ENCODE measurements around the gene ENOSF1.

Gene ENOSF1

DNA sequence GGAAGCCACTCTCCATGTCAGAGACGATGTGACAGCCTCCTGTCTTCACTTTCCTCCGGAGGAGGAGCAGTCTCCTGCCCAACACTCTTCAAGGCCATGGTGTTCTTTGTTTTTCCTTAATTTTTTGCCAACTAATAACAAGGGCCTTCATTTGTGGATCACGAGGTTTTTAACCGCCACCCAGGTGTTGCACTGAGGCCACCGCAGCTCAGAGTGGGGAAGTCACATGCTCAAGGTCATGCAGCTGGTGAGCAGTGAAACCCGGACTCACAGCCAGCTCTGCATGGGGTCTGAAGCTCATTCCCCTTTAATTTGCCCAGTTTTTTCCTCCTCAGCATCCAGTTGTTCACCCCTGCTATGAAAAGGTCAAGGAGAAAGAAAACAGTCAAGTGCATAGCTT, 19.6 kb downstream of the ENOSF1 start:
- H3K4ac ChIP-seq (ENCODE audit: low read depth, low read length) = no peak overlapping the region
- WGBS (ENCODE audit: extremely low coverage, insufficient coverage, low lambda C conversion rate) = no CpG with 5 or more reads among the region's 6 CpGs

DNA sequence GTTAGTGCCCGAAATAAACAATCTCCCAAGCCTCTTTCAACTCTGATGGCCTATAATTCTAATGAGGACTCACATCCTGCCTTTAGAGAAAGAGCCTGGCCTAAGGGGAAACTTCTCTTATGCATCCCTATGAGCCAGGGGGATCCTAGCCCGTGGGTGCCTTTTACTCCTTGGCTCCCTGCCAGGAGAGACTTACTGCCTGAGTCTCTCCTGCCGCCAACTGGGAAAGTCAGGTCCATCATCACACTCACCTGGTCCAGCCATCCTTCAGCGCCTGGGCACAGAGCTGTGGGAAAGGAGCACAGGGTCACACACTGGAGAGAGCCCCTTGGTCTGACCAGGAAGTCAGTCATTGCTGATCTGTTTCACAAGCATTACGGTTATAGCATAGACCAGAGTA, 24.1 kb downstream of the ENOSF1 start:
- Histone ChIP-seq H3K79me2 (ENCODE audit: control insufficient read depth, insufficient read depth, low read length) (no peaks in the 10 kb centered on the region), H4K8ac (ENCODE audit: low read depth, low read length) (no peak overlapping the region), H3K18ac (ENCODE audit: low read length) (no peak overlapping the region), H4K5ac (ENCODE audit: low read length) (no peak overlapping the region), H3K23ac (ENCODE audit: low read length) (no peak overlapping the region), H3K4me2 (ENCODE audit: low read length) (no peak overlapping the region), H3K9ac (ENCODE audit: low read length) (no peak overlapping the region), H3K4ac (ENCODE audit: low read depth, low read length) (no peak overlapping the region), H3K4me3 (ENCODE audit: low read length) (no peak overlapping the region), H3K79me1 (ENCODE audit: low read length) (no peaks in the 10 kb centered on the region), H3K56ac (ENCODE audit: low read length) (no peak overlapping the region), H2BK5ac (ENCODE audit: low read length) (no peak overlapping the region), H3K27me3 (ENCODE audit: insufficient read depth, low read length, poor library complexity) (no peaks in the 10 kb centered on the region), H2BK120ac (ENCODE audit: low read depth, low read length) (no peak overlapping the region), H3K36me3 (ENCODE audit: control insufficient read depth, insufficient read depth, low read length) (no peaks in the 10 kb centered on the region), H3K27ac (ENCODE audit: low read depth, low read length) (no peak overlapping the region), H3K4me1 (ENCODE audit: control insufficient read depth, low read depth, low read length) (peaks cover 1% of the 10 kb centered on the region), H2AK5ac (ENCODE audit: low read length) (no peak overlapping the region), H2BK15ac (replicated peaks; ENCODE audit: low read depth) (no peak overlapping the region)
- no peak for DNase-seq
- WGBS (ENCODE audit: extremely low coverage, insufficient coverage, low lambda C conversion rate) = no CpG with 5 or more reads among the region's 5 CpGs

More for the DNA sequence above, 19.6 kb downstream of the ENOSF1 start:
- Histone ChIP-seq H3K79me2 (ENCODE audit: control insufficient read depth, insufficient read depth, low read length) (no peaks in the 10 kb centered on the region), H3K4me1 (ENCODE audit: control insufficient read depth, low read depth, low read length) (no peaks in the 10 kb centered on the region), H4K5ac (ENCODE audit: low read length) (no peak overlapping the region), H3K18ac (ENCODE audit: low read length) (no peak overlapping the region), H2BK120ac (ENCODE audit: low read depth, low read length) (no peak overlapping the region), H2BK15ac (replicated peaks; ENCODE audit: low read depth) (no peak overlapping the region), H3K79me1 (ENCODE audit: low read length) (peaks cover 1% of the 10 kb centered on the region), H2BK5ac (ENCODE audit: low read length) (no peak overlapping the region), H3K56ac (ENCODE audit: low read length) (no peak overlapping the region), H3K9ac (ENCODE audit: low read length) (no peak overlapping the region), H3K27me3 (ENCODE audit: insufficient read depth, low read length, poor library complexity) (no peaks in the 10 kb centered on the region), H3K36me3 (ENCODE audit: control insufficient read depth, insufficient read depth, low read length) (peaks cover 2% of the 10 kb centered on the region), H3K4me2 (ENCODE audit: low read length) (no peak overlapping the region), H3K23ac (ENCODE audit: low read length) (no peak overlapping the region), H3K4me3 (ENCODE audit: low read length) (no peak overlapping the region), H3K27ac (ENCODE audit: low read depth, low read length) (no peak overlapping the region), H2AK5ac (ENCODE audit: low read length) (no peak overlapping the region), H4K8ac (ENCODE audit: low read depth, low read length) (no peak overlapping the region)
- DNase-seq = no peak

DNA sequence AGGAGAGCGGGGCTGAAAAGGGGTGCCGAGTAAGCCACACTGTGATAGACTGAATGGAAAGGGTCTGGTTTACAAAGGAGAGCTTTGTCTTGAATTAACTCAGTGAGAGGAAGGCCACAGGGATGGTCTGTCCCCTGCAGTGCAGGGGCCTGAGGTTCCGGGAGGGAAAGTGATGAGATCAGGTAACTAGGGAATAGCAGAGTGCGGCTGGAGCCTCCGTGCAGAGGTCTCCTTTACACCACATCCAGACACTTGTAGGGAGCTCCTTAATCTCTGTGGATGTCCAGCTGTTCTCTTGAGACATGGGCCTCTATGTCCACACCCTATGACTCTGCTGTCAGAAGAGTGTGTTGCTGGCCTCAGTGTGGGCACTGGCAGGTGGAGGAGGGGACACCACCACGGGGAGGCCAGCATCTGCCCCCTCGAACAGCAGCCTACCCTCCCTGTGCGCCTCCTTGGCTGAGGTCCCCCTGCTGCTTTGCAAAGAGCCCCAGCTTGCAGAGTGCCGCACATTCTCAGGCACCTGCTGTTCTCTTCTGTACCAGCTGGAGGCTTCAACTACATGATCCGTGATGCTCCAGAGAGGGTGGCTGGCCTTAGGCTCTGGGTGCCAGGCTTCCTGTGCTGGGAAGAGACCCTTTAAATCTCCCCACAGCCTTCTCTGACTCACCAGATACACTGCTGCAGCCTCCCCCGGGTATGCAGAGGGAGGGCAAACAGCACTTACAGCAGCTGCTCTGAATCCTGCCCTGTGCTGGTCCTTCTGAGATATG, 25.9 kb downstream of the ENOSF1 start:
- Histone ChIP-seq H3K9ac (ENCODE audit: low read length) (no peak overlapping the region), H2AK5ac (ENCODE audit: low read length) (no peak overlapping the region), H4K8ac (ENCODE audit: low read depth, low read length) (no peak overlapping the region), H3K79me2 (ENCODE audit: control insufficient read depth, insufficient read depth, low read length) (no peaks in the 10 kb centered on the region), H3K4ac (ENCODE audit: low read depth, low read length) (no peak overlapping the region), H3K27ac (ENCODE audit: low read depth, low read length) (peak overlapping the region; percentile 15), H3K79me1 (ENCODE audit: low read length) (no peaks in the 10 kb centered on the region), H2BK5ac (ENCODE audit: low read length) (no peak overlapping the region), H3K4me3 (ENCODE audit: low read length) (no peak overlapping the region), H3K27me3 (ENCODE audit: insufficient read depth, low read length, poor library complexity) (no peaks in the 10 kb centered on the region), H3K4me1 (ENCODE audit: control insufficient read depth, low read depth, low read length) (peaks cover 1% of the 10 kb centered on the region), H2BK120ac (ENCODE audit: low read depth, low read length) (no peak overlapping the region), H3K23ac (ENCODE audit: low read length) (no peak overlapping the region), H2BK15ac (replicated peaks; ENCODE audit: low read depth) (no peak overlapping the region), H3K36me3 (ENCODE audit: control insufficient read depth, insufficient read depth, low read length) (peaks cover 4% of the 10 kb centered on the region), H3K18ac (ENCODE audit: low read length) (no peak overlapping the region), H3K4me2 (ENCODE audit: low read length) (no peak overlapping the region), H4K5ac (ENCODE audit: low read length) (no peak overlapping the region), H3K56ac (ENCODE audit: low read length) (no peak overlapping the region)
- no CpG with 5 or more reads among the region's 11 CpGs for WGBS (ENCODE audit: extremely low coverage, insufficient coverage, low lambda C conversion rate)
- peak; percentile 39 for DNase-seq

DNA sequence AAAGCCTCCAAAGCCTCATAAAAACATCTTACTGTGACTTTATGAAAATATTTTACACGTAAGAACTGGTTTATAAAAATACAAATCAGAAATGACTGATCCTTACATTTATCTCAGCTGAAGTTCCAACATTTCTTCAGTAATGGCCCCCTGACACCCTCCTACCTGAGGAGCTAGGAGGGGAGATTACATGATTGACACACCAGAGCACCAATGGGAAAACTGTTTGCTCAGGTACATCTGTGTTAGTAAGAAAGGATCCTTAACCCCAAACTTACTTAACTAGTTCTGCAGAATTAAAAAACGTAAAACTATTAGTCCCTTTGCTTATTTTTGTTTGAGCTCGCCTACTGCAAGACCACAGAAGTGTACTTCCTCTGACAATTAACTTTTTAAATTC, 27.0 kb downstream of the ENOSF1 start:
- H4K8ac ChIP-seq (ENCODE audit: low read depth, low read length) = no peak overlapping the region
- H4K5ac ChIP-seq (ENCODE audit: low read length) = no peak overlapping the region
- H3K56ac ChIP-seq (ENCODE audit: low read length) = no peak overlapping the region
- H3K27ac ChIP-seq (ENCODE audit: low read depth, low read length) = no peak overlapping the region
- WGBS (ENCODE audit: extremely low coverage, insufficient coverage, low lambda C conversion rate) = no CpG with 5 or more reads among the region's 3 CpGs
- no peaks in the 10 kb centered on the region for H3K27me3 ChIP-seq (ENCODE audit: insufficient read depth, low read length, poor library complexity)
- no peaks in the 10 kb centered on the region for H3K79me2 ChIP-seq (ENCODE audit: control insufficient read depth, insufficient read depth, low read length)
- peaks cover 1% of the 10 kb centered on the region for H3K4me1 ChIP-seq (ENCODE audit: control insufficient read depth, low read depth, low read length)
- peak; percentile 76 for DNase-seq
- H3K4me3 ChIP-seq (ENCODE audit: low read length) = no peak overlapping the region
- H3K36me3 ChIP-seq (ENCODE audit: control insufficient read depth, insufficient read depth, low read length) = peaks cover 4% of the 10 kb centered on the region
- H2AK5ac ChIP-seq (ENCODE audit: low read length) = no peak overlapping the region
- H3K9ac ChIP-seq (ENCODE audit: low read length) = no peak overlapping the region
- H2BK120ac ChIP-seq (ENCODE audit: low read depth, low read length) = no peak overlapping the region
- no peak overlapping the region for H3K18ac ChIP-seq (ENCODE audit: low read length)
- no peak overlapping the region for H2BK5ac ChIP-seq (ENCODE audit: low read length)
- no peak overlapping the region for H2BK15ac ChIP-seq (replicated peaks; ENCODE audit: low read depth)
- H3K79me1 ChIP-seq (ENCODE audit: low read length) = no peaks in the 10 kb centered on the region
- H3K4ac ChIP-seq (ENCODE audit: low read depth, low read length) = no peak overlapping the region
- no peak overlapping the region for H3K23ac ChIP-seq (ENCODE audit: low read length)
- H3K4me2 ChIP-seq (ENCODE audit: low read length) = no peak overlapping the region

DNA sequence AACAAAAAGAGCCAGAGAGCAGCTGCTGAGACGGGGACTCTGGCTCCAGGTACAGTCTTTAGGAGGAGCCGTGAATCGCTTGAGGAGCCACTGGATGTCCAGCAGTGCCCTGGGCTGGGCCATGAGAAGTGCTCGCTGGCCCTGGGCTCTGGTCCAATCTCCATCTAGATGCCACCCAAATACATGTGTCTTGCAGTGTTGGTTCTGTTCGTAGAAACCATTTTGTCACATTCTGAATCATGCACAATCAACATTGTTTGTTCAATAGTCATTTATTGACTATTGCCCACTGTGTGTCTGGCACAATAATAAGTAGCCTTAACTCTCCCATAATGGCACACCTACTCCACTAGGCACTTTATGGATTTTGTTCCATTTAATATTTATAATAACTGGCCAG, 28.9 kb downstream of the ENOSF1 start:
- no peak overlapping the region for H3K23ac ChIP-seq (ENCODE audit: low read length)
- H3K79me2 ChIP-seq (ENCODE audit: control insufficient read depth, insufficient read depth, low read length) = no peaks in the 10 kb centered on the region
- no peak overlapping the region for H3K27ac ChIP-seq (ENCODE audit: low read depth, low read length)
- no peaks in the 10 kb centered on the region for H3K27me3 ChIP-seq (ENCODE audit: insufficient read depth, low read length, poor library complexity)
- no peak for DNase-seq
- WGBS (ENCODE audit: extremely low coverage, insufficient coverage, low lambda C conversion rate) = no CpG with 5 or more reads among the region's 5 CpGs
- H2BK120ac ChIP-seq (ENCODE audit: low read depth, low read length) = no peak overlapping the region
- H2AK5ac ChIP-seq (ENCODE audit: low read length) = no peak overlapping the region
- no peak overlapping the region for H3K18ac ChIP-seq (ENCODE audit: low read length)
- H3K56ac ChIP-seq (ENCODE audit: low read length) = no peak overlapping the region
- H3K4me1 ChIP-seq (ENCODE audit: control insufficient read depth, low read depth, low read length) = peaks cover 1% of the 10 kb centered on the region
- H2BK15ac ChIP-seq (replicated peaks; ENCODE audit: low read depth) = no peak overlapping the region
- H3K4me2 ChIP-seq (ENCODE audit: low read length) = no peak overlapping the region
- no peaks in the 10 kb centered on the region for H3K79me1 ChIP-seq (ENCODE audit: low read length)
- H2BK5ac ChIP-seq (ENCODE audit: low read length) = no peak overlapping the region
- H3K4ac ChIP-seq (ENCODE audit: low read depth, low read length) = no peak overlapping the region
- H4K8ac ChIP-seq (ENCODE audit: low read depth, low read length) = no peak overlapping the region
- H3K4me3 ChIP-seq (ENCODE audit: low read length) = no peak overlapping the region
- H4K5ac ChIP-seq (ENCODE audit: low read length) = no peak overlapping the region
- H3K36me3 ChIP-seq (ENCODE audit: control insufficient read depth, insufficient read depth, low read length) = peaks cover 4% of the 10 kb centered on the region
- no peak overlapping the region for H3K9ac ChIP-seq (ENCODE audit: low read length)

DNA sequence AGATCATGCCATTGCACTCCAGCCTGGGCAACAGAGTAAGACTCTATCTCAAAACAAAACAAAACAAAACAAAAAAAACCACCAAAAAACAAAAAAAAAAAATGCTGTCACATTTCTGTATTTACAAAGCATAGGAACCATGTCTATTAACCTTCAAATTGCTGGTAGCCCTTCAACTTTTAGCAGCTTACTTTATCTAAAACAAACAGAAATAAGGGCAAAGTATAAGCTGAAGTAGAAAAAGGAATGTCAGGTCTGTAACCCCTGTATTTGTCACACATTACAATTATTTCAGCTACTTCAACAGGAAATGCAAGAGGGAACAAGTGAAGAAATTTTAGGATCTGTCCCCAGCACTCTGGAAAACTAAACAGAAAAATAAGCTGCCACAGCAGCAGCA, 29.6 kb downstream of the ENOSF1 start:
- Histone ChIP-seq H3K56ac (ENCODE audit: low read length) (no peak overlapping the region), H3K27ac (ENCODE audit: low read depth, low read length) (no peak overlapping the region), H3K79me1 (ENCODE audit: low read length) (no peaks in the 10 kb centered on the region), H2BK15ac (replicated peaks; ENCODE audit: low read depth) (no peak overlapping the region), H3K23ac (ENCODE audit: low read length) (no peak overlapping the region), H3K18ac (ENCODE audit: low read length) (no peak overlapping the region), H4K5ac (ENCODE audit: low read length) (no peak overlapping the region), H3K79me2 (ENCODE audit: control insufficient read depth, insufficient read depth, low read length) (no peaks in the 10 kb centered on the region), H3K27me3 (ENCODE audit: insufficient read depth, low read length, poor library complexity) (no peaks in the 10 kb centered on the region), H2AK5ac (ENCODE audit: low read length) (no peak overlapping the region), H3K9ac (ENCODE audit: low read length) (no peak overlapping the region), H4K8ac (ENCODE audit: low read depth, low read length) (no peak overlapping the region), H3K4ac (ENCODE audit: low read depth, low read length) (no peak overlapping the region), H3K4me2 (ENCODE audit: low read length) (no peak overlapping the region), H3K4me1 (ENCODE audit: control insufficient read depth, low read depth, low read length) (peaks cover 1% of the 10 kb centered on the region), H2BK5ac (ENCODE audit: low read length) (no peak overlapping the region), H2BK120ac (ENCODE audit: low read depth, low read length) (no peak overlapping the region), H3K4me3 (ENCODE audit: low read length) (no peak overlapping the region), H3K36me3 (ENCODE audit: control insufficient read depth, insufficient read depth, low read length) (peaks cover 4% of the 10 kb centered on the region)
- DNase-seq = no peak
